Measurements from ENCODE around the gene GFOD2.
"Not testable (repeated sequence)": the region's sequence is repeated elsewhere in the genome, so short reads cannot be mapped to it uniquely, and the experiment has no call there.

The GFOD2 gene

GRCh38 chr16:67701420-67701819 is 17.7 kb downstream of the GFOD2 start:
- no peak for DNase-seq

- DNase-seq, result no peak
These were observed 19.9 kb downstream of the GFOD2 start for GRCh38 chr16:67699265-67699664.

GRCh38 chr16:67697422-67698185 is 21.5 kb downstream of the GFOD2 start:
- no peak for DNase-seq

- DNase-seq, result no peak
These were observed 24.5 kb downstream of the GFOD2 start for GRCh38 chr16:67694611-67695010.

- not testable (repeated sequence) for DNase-seq
These were observed 25.4 kb downstream of the GFOD2 start for GRCh38 chr16:67693517-67694285.

- DNase-seq, result no peak
These were observed 33.6 kb downstream of the GFOD2 start for GRCh38 chr16:67685388-67686112.

GRCh38 chr16:67683767-67684166 is 35.3 kb downstream of the GFOD2 start:
- DNase-seq, result no peak

GRCh38 chr16:67679935-67680897 is 38.9 kb downstream of the GFOD2 start:
- DNase-seq, result no peak

- DNase-seq, result no peak
These were observed 40.6 kb downstream of the GFOD2 start for GRCh38 chr16:67678354-67679023.

GRCh38 chr16:67677712-67678111 is 41.4 kb downstream of the GFOD2 start:
- DNase-seq, result no peak

GRCh38 chr16:67676939-67677338 is 42.2 kb downstream of the GFOD2 start:
- no peak for DNase-seq

- DNase-seq, result no peak
These were observed 42.6 kb downstream of the GFOD2 start for GRCh38 chr16:67676516-67676915.

- no peak for DNase-seq
These were observed 43.1 kb downstream of the GFOD2 start for GRCh38 chr16:67675999-67676398.

- DNase-seq, result no peak
These were observed 43.6 kb downstream of the GFOD2 start for GRCh38 chr16:67675579-67675935.

- no peak for DNase-seq
These were observed 44.1 kb downstream of the GFOD2 start for GRCh38 chr16:67674851-67675578.

- DNase-seq, result no peak
These were observed 45.2 kb downstream of the GFOD2 start for GRCh38 chr16:67673712-67674580.

- DNase-seq, result peak; percentile 66
These were observed 46.1 kb downstream of the GFOD2 start for GRCh38 chr16:67672739-67673662.

GRCh38 chr16:67672306-67672705 is 46.8 kb downstream of the GFOD2 start:
- DNase-seq, result no peak

GRCh38 chr16:67669499-67670101 is 49.5 kb downstream of the GFOD2 start:
- no peak for DNase-seq

Measured in stimulated activated CD4-positive, alpha-beta T cell treated with anti-CD3 and anti-CD28 coated beads, Interleukin-15, amount 100 ng/mL, for 24 hours (primary cell).